Measurements from ENCODE around the gene ADAMTSL2.

DNA sequence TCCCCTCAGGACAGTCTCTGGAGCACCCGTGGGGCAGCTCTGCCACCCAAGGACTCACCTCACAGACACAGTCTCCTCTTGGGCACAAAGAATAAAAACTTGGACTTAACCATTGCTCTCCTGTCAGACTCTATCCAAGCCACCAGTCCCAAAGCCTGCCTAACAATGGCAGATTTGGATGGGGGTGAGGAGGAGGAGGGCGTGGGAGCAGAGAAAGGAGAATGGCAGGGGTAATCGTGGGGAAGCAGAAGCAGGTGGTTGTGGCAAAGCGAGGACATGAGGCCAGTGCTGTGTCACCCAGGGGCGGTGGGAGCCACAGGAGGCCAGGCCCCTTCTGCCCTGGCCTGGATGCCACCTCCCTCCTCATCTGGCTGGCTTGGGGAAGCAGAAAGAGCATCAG is 80.2 kb downstream of the ADAMTSL2 start:
- TF ChIP-seq REST (IDR thresholded peaks at IDR 0.05; ENCODE audit: insufficient read depth in 1 of 2, low read depth in 2 of 2, low read length in 2 of 2) (no peak), POLR2AphosphoS5 (IDR thresholded peaks at IDR 0.05; ENCODE audit: low read depth, low read length) (no peak)
